ENCODE measurements around the gene GTPBP8.

GTPBP8 gene

GRCh38 chr3:112979244-112979832, 11.4 kb upstream of the GTPBP8 start:
- Mint-ChIP-seq H3K27me3 (no peaks in the 10 kb centered on the region), H3K9me3 (no peaks in the 10 kb centered on the region), H3K27ac (peak overlapping the region; percentile 13), H3K4me1 (peaks cover 72% of the 10 kb centered on the region), H3K36me3 (no peaks in the 10 kb centered on the region), H3K4me3 (no peak overlapping the region)

- Mint-ChIP-seq H3K27ac (no peak overlapping the region), H3K27me3 (no peaks in the 10 kb centered on the region), H3K9me3 (no peaks in the 10 kb centered on the region), H3K4me3 (no peak overlapping the region), H3K36me3 (no peaks in the 10 kb centered on the region), H3K4me1 (peaks cover 72% of the 10 kb centered on the region)
Observed at GRCh38 chr3:112980080-112980479, 10.7 kb upstream of the GTPBP8 start.

GRCh38 chr3:112982710-112983109, 8.1 kb upstream of the GTPBP8 start:
- no peaks in the 10 kb centered on the region for H3K27me3 Mint-ChIP-seq
- no peaks in the 10 kb centered on the region for H3K9me3 Mint-ChIP-seq
- H3K27ac Mint-ChIP-seq = peak overlapping the region; percentile 57
- H3K4me1 Mint-ChIP-seq = peaks cover 69% of the 10 kb centered on the region
- H3K36me3 Mint-ChIP-seq = no peaks in the 10 kb centered on the region
- H3K4me3 Mint-ChIP-seq = no peak overlapping the region

GRCh38 chr3:112984485-112984884, 6.3 kb upstream of the GTPBP8 start:
- Mint-ChIP-seq H3K36me3 (no peaks in the 10 kb centered on the region), H3K9me3 (no peaks in the 10 kb centered on the region)

GRCh38 chr3:112987710-112988334, 3.0 kb upstream of the GTPBP8 start:
- H3K27me3 Mint-ChIP-seq = no peaks in the 10 kb centered on the region
- H3K4me1 Mint-ChIP-seq = peaks cover 74% of the 10 kb centered on the region
- H3K9me3 Mint-ChIP-seq = no peaks in the 10 kb centered on the region
- no peaks in the 10 kb centered on the region for H3K36me3 Mint-ChIP-seq
- H3K27ac Mint-ChIP-seq = no peak overlapping the region
- no peak overlapping the region for H3K4me3 Mint-ChIP-seq

More at GRCh38 chr3:112984485-112984884, 6.3 kb upstream of the GTPBP8 start:
- no peak overlapping the region for H3K27ac Mint-ChIP-seq
- H3K4me3 Mint-ChIP-seq = no peak overlapping the region
- peaks cover 60% of the 10 kb centered on the region for H3K4me1 Mint-ChIP-seq
- no peaks in the 10 kb centered on the region for H3K27me3 Mint-ChIP-seq

- peak overlapping the region; percentile 30 for H3K27ac Mint-ChIP-seq
- H3K36me3 Mint-ChIP-seq = peaks cover 27% of the 10 kb centered on the region
- peaks cover 73% of the 10 kb centered on the region for H3K4me1 Mint-ChIP-seq
- H3K4me3 Mint-ChIP-seq = no peak overlapping the region
- H3K27me3 Mint-ChIP-seq = no peaks in the 10 kb centered on the region
- no peaks in the 10 kb centered on the region for H3K9me3 Mint-ChIP-seq
Observed at GRCh38 chr3:112995800-112996199, 5.0 kb downstream of the GTPBP8 start.

GRCh38 chr3:113000691-113001090, 9.9 kb downstream of the GTPBP8 start:
- Mint-ChIP-seq H3K4me1 (peaks cover 79% of the 10 kb centered on the region), H3K36me3 (peaks cover 41% of the 10 kb centered on the region), H3K27me3 (no peaks in the 10 kb centered on the region), H3K27ac (peak overlapping the region; percentile 97), H3K9me3 (no peaks in the 10 kb centered on the region), H3K4me3 (peak overlapping the region; percentile 58)

- peaks cover 42% of the 10 kb centered on the region for H3K36me3 Mint-ChIP-seq
- H3K27me3 Mint-ChIP-seq = no peaks in the 10 kb centered on the region
- H3K9me3 Mint-ChIP-seq = no peaks in the 10 kb centered on the region
- peaks cover 85% of the 10 kb centered on the region for H3K4me1 Mint-ChIP-seq
- peak overlapping the region; percentile 79 for H3K27ac Mint-ChIP-seq
- no peak overlapping the region for H3K4me3 Mint-ChIP-seq
Observed at GRCh38 chr3:113002037-113002436, 11.3 kb downstream of the GTPBP8 start.

GRCh38 chr3:113002679-113003078, 11.9 kb downstream of the GTPBP8 start:
- Mint-ChIP-seq H3K9me3 (no peaks in the 10 kb centered on the region), H3K4me3 (peak overlapping the region; percentile 43), H3K27ac (peak overlapping the region; percentile 79), H3K4me1 (peaks cover 89% of the 10 kb centered on the region), H3K27me3 (no peaks in the 10 kb centered on the region), H3K36me3 (peaks cover 44% of the 10 kb centered on the region)

GRCh38 chr3:113005611-113006010, 14.8 kb downstream of the GTPBP8 start:
- H3K4me1 Mint-ChIP-seq = peaks cover 97% of the 10 kb centered on the region

GRCh38 chr3:113006359-113007056, 15.7 kb downstream of the GTPBP8 start:
- Mint-ChIP-seq H3K27me3 (no peaks in the 10 kb centered on the region), H3K27ac (peak overlapping the region; percentile 99), H3K4me3 (peak overlapping the region; percentile 86), H3K36me3 (peaks cover 37% of the 10 kb centered on the region), H3K9me3 (no peaks in the 10 kb centered on the region), H3K4me1 (peaks cover 97% of the 10 kb centered on the region)

More at GRCh38 chr3:113005611-113006010, 14.8 kb downstream of the GTPBP8 start:
- Mint-ChIP-seq H3K27me3 (no peaks in the 10 kb centered on the region), H3K4me3 (peak overlapping the region; percentile 86), H3K36me3 (peaks cover 38% of the 10 kb centered on the region), H3K9me3 (no peaks in the 10 kb centered on the region), H3K27ac (peak overlapping the region; percentile 99)

- H3K27ac Mint-ChIP-seq = peak overlapping the region; percentile 92
- no peak overlapping the region for H3K4me3 Mint-ChIP-seq
- no peaks in the 10 kb centered on the region for H3K9me3 Mint-ChIP-seq
- H3K27me3 Mint-ChIP-seq = no peaks in the 10 kb centered on the region
- H3K4me1 Mint-ChIP-seq = peaks cover 95% of the 10 kb centered on the region
- peaks cover 38% of the 10 kb centered on the region for H3K36me3 Mint-ChIP-seq
Observed at GRCh38 chr3:113008117-113008516, 17.3 kb downstream of the GTPBP8 start.

- Mint-ChIP-seq H3K4me3 (peak overlapping the region; percentile 16), H3K27me3 (no peaks in the 10 kb centered on the region), H3K27ac (peak overlapping the region; percentile 47), H3K36me3 (peaks cover 33% of the 10 kb centered on the region), H3K4me1 (peaks cover 90% of the 10 kb centered on the region), H3K9me3 (no peaks in the 10 kb centered on the region)
Observed at GRCh38 chr3:113013593-113013992, 22.8 kb downstream of the GTPBP8 start.

- H3K27ac Mint-ChIP-seq = peak overlapping the region; percentile 99
- H3K4me1 Mint-ChIP-seq = peaks cover 74% of the 10 kb centered on the region
- H3K4me3 Mint-ChIP-seq = peak overlapping the region; percentile 95
- peaks cover 16% of the 10 kb centered on the region for H3K36me3 Mint-ChIP-seq
- no peaks in the 10 kb centered on the region for H3K27me3 Mint-ChIP-seq
- no peaks in the 10 kb centered on the region for H3K9me3 Mint-ChIP-seq
Observed at GRCh38 chr3:113018536-113019181, 27.9 kb downstream of the GTPBP8 start.

GRCh38 chr3:113019182-113020137, 28.7 kb downstream of the GTPBP8 start:
- Mint-ChIP-seq H3K27ac (peak overlapping the region; percentile 99), H3K36me3 (peaks cover 17% of the 10 kb centered on the region), H3K4me3 (peak overlapping the region; percentile 95), H3K27me3 (no peaks in the 10 kb centered on the region), H3K9me3 (no peaks in the 10 kb centered on the region), H3K4me1 (peaks cover 69% of the 10 kb centered on the region)
